ENCODE results near the gene TAL2. TPM values are rescaled to one million over a fixed set of nuclear protein-coding genes. Genes with fewer than 3 reads are reported as not detected.

TAL2 gene
- total and polyA plus RNA-seq, 9 of the 15 experiments (the other 6 are each of a cell fraction or from before 2014, with no cell fraction given) = 0.21 to 3.7 (median 1.1) TPM; not detected in 1

- Histone ChIP-seq H4K20me1 (replicated peaks; ENCODE audit: control insufficient read depth, insufficient read depth, low read length) (no peaks in the 10 kb centered on the region), H3K4me1 (replicated peaks in 1 of 2; ENCODE audit: control insufficient read depth in 2 of 2, insufficient read depth in 2 of 2, low read length in 2 of 2) (peaks cover 0 to 29% of the 10 kb centered on the region in 2 experiments; a peak in 3 of 5 replicates), H3K9me3 (replicated peaks; ENCODE audit: control insufficient read depth, insufficient read depth, low read depth, low read length) (no peaks in the 10 kb centered on the region), H3K4me3 (no peak overlapping the region), H3K9ac (ENCODE audit: insufficient read depth in 1 of 2, low read depth in 2 of 2, low read length in 2 of 2) (no peak overlapping the region), H3K9me1 (ENCODE audit: control insufficient read depth, insufficient read depth, low read length) (no peaks in the 10 kb centered on the region), H3K36me3 (ENCODE audit: control insufficient read depth, insufficient read depth, low read length) (no peaks in the 10 kb centered on the region), H3K27me3 (ENCODE audit: control insufficient read depth in 2 of 2, insufficient read depth in 2 of 2, low read length in 2 of 2) (no peaks in the 10 kb centered on the region), H3K79me2 (ENCODE audit: control insufficient read depth, insufficient read depth, low read length) (no peaks in the 10 kb centered on the region), H3K27ac (ENCODE audit: extremely low read depth, low read depth, low read length) (no peak overlapping the region), H2AFZ (ENCODE audit: low read depth, low read length) (no peak overlapping the region), H3K4me2 (ENCODE audit: insufficient read depth, low read length) (no peak overlapping the region)
- no peak for ATAC-seq
- intact Hi-C loops (cut with micrococcal nuclease) (no loop called here), in situ Hi-C loops (cut with MboI) (no loop called here)
- WGBS (ENCODE audit: insufficient coverage, low coverage, missing lambda C conversion rate) = 60% methylated on average over 8 of the region's 8 CpGs
- CTCF ChIA-PET (ENCODE audit: low intra/inter-chr PET ratio) = no interaction called here
- peak; percentile 36; the same call in 1 of the 2 replicates for TF ChIP-seq NFIC (IDR thresholded peaks at IDR 0.05)
- no peak for TF ChIP-seq ZNF197 (CRISPR knock-in tag; IDR thresholded peaks at IDR 0.05; ENCODE audit: low read depth)
- no peak for FAIRE-seq
- POLR2A ChIA-PET = interaction anchor here (0.6 to 1.2 kb wide), 2 partner anchors 21 to 76 kb away, joined by 3 to 4 read pairs; no protein-coding TSS in a partner anchor
- no TSS peak for BruUV-seq (replicated peaks)
- no peak for DNase-seq (ENCODE audit: extremely low read depth in 1 of 4, low spot score in 3 of 4)
These were observed 17.2 kb downstream of the TAL2 start for GRCh38 chr9:105679257-105680022.

GRCh38 chr9:105681313-105681712 is 19.1 kb downstream of the TAL2 start:
- Histone ChIP-seq H3K36me3 (ENCODE audit: control insufficient read depth, insufficient read depth, low read length) (no peaks in the 10 kb centered on the region), H3K4me1 (replicated peaks in 1 of 2; ENCODE audit: control insufficient read depth in 2 of 2, insufficient read depth in 2 of 2, low read length in 2 of 2) (peaks cover 0 to 23% of the 10 kb centered on the region in 2 experiments; a peak in 2 of 5 replicates), H2AFZ (ENCODE audit: low read depth, low read length) (no peak overlapping the region), H3K9me3 (replicated peaks; ENCODE audit: control insufficient read depth, insufficient read depth, low read depth, low read length) (no peaks in the 10 kb centered on the region), H3K79me2 (ENCODE audit: control insufficient read depth, insufficient read depth, low read length) (no peaks in the 10 kb centered on the region), H3K27me3 (ENCODE audit: control insufficient read depth in 2 of 2, insufficient read depth in 2 of 2, low read length in 2 of 2) (no peaks in the 10 kb centered on the region), H4K20me1 (replicated peaks; ENCODE audit: control insufficient read depth, insufficient read depth, low read length) (no peaks in the 10 kb centered on the region), H3K4me2 (ENCODE audit: insufficient read depth, low read length) (no peak overlapping the region), H3K9ac (ENCODE audit: insufficient read depth in 1 of 2, low read depth in 2 of 2, low read length in 2 of 2) (no peak overlapping the region), H3K27ac (ENCODE audit: extremely low read depth, low read depth, low read length) (no peak overlapping the region; the same call in 2 of the 3 replicates), H3K9me1 (ENCODE audit: control insufficient read depth, insufficient read depth, low read length) (no peaks in the 10 kb centered on the region), H3K4me3 (no peak overlapping the region)
- ChIA-PET CTCF (ENCODE audit: low intra/inter-chr PET ratio) (interaction anchor here (0.6 to 0.9 kb wide), 2 partner anchors 12 to 194 kb away, joined by 3 to 4 read pairs; no protein-coding TSS in a partner anchor), POLR2A (interaction anchor here (0.8 to 1.9 kb wide), 4 partner anchors 12 to 49 kb away, joined by 3 to 13 read pairs (median 5); partner anchors contain the start of gene TMEM38B)
- no peak for FAIRE-seq
- BruUV-seq (replicated peaks) = no TSS peak
- in situ Hi-C loops (cut with MboI) (no loop called here), intact Hi-C loops (cut with micrococcal nuclease) (no loop called here)
- 78% methylated on average over 2 of the region's 2 CpGs for WGBS (ENCODE audit: insufficient coverage, low coverage, missing lambda C conversion rate)
- 0 out of 3 replicates have a peak, but pooled peaks have one; percentile 15 for ATAC-seq
- DNase-seq (ENCODE audit: extremely low read depth in 1 of 4, low spot score in 3 of 4) = no peak
- TF ChIP-seq CBX2 (IDR thresholded peaks at IDR 0.05; ENCODE audit: insufficient read depth, low read length, poor library complexity, severe bottlenecking) (no peak), CUX1 (CRISPR knock-in tag; IDR thresholded peaks at IDR 0.05) (no peak)

All from K562 (cell line).